GM19468 (cell line): ENCODE data around the gene CTF1.
"Not testable (repeated sequence)": the region's sequence is repeated elsewhere in the genome, so short reads cannot be mapped to it uniquely, and the experiment has no call there.

Source experiments
- ATAC-seq: cut with Tn5 transposase; IDR thresholded peaks from one replicate; pipeline ENCODE4 v1.9.1; 2021; ENCODE audit warnings: mild to moderate bottlenecking, moderate library complexity, moderate number of reproducible peaks; ENCODE audit not compliant: unreplicated experiment; ENCODE audit errors: extremely low read depth

CTF1 gene

DNA sequence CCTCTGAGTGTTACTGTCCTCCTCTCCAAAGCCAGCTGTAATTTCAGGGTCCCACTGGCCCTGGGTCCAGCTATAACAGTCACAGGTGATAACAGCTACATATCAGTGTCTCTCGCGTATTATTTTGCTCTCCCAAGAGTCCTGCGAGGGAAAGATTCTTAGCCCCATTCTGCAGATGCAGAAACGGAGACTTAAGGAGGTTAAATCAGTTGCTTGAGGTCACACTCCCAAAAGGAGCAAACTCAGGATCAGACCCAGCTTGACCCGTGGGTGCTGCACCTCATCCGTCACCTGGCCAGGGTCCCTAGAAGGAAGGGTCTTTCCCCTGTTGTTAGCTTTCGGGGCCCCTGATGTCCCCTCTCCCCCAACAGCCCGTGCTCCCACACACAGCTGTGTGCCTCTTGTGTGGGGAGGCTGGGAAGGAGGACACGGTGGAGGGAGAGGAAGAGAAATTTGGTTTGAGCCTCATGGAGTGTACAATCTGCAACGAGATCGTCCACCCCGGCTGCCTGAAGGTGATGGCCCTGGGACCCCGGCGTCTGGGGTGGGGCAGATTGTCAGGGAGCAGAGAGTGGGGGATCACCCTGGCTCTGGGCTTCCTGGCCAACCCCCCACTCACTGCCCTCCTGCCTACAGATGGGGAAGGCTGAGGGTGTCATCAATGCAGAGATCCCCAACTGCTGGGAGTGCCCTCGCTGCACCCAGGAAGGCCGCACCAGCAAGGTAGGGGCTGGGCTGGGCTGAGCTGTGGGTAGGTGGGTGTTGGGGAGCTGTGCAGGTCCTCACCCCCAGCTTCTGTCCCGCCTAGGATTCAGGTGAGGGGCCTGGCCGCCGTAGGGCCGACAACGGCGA lies 30.7 kb downstream of the CTF1 start:
- ATAC-seq, result no peak

DNA sequence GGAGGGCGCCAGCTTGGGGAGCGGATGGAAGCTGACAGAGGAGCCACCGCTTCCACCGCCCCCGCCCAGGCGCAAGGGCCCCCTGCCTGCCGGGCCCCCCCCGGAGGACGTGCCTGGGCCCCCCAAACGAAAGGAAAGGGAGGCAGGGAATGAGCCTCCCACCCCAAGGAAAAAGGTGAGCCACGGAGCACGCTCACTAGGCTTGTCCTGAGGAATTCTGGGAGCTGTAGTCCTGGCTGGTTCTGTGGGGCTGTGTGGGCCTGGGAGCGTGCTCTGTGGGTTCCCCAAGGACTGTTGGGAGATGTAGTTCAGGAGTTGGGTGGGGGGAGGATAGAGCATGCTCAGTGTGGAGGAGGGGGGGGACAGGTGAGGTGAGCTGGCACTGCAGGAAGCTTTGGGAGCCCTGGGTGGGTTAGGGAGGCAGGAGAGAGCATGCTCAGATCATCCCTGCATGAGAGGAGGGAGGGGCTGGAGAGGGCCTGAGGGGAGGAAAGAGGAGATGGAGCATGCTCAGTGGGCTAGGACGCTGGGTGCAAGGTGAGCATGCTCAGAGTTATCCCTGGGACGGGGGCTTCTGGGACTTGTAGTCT lies 31.5 kb downstream of the CTF1 start:
- ATAC-seq, result no peak

DNA sequence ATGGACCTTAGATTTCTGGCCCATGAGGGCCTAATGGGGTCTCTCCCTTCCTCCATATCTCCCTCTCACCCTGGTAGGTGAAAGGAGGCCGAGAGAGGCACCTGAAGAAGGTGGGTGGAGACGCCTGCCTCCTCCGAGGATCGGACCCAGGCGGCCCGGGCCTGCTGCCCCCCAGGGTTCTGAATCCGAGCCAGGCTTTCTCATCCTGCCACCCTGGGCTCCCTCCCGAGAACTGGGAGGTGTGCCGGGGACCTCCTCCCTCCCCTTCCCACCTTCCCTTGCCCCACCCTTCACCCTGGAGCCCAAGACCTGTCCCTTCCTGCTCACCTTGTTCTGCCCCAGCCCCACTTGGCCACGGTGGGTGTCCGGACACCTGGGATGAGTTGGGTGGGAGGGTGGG lies 32.0 kb downstream of the CTF1 start:
- no peak for ATAC-seq

DNA sequence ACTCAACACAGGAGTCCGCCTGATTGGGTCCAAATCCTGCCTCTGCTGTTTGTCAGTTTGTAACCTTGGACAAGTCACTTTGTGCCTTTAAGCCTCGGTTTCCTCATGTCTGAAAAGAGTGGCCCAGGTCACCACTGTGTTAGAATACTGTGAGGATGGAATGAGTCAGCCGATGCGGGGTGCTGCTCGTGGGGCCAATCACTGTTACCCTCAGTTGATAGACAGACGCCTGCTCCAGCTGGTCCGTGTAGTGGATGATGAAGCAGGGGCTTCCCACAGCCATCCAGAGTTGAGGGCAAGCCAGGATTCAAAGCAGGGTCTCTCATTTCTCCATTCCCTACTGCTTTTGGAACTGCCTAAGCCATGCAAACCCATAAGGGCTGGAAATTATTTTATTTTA lies 32.8 kb downstream of the CTF1 start:
- no peak for ATAC-seq

DNA sequence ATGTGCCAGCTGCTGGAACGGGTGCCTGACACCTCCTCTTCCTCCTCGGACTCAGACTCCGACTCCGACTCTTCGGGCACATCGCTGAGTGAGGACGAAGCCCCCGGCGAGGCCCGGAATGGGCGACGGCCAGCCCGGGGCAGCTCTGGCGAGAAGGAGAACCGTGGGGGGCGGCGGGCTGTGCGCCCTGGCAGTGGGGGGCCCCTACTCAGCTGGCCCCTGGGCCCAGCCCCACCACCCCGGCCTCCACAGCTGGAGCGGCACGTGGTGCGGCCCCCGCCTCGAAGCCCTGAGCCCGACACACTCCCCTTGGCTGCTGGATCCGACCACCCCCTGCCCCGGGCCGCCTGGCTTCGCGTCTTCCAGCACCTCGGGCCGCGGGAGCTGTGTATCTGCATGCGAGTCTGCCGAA lies 33.8 kb downstream of the CTF1 start:
- ATAC-seq, result no peak

DNA sequence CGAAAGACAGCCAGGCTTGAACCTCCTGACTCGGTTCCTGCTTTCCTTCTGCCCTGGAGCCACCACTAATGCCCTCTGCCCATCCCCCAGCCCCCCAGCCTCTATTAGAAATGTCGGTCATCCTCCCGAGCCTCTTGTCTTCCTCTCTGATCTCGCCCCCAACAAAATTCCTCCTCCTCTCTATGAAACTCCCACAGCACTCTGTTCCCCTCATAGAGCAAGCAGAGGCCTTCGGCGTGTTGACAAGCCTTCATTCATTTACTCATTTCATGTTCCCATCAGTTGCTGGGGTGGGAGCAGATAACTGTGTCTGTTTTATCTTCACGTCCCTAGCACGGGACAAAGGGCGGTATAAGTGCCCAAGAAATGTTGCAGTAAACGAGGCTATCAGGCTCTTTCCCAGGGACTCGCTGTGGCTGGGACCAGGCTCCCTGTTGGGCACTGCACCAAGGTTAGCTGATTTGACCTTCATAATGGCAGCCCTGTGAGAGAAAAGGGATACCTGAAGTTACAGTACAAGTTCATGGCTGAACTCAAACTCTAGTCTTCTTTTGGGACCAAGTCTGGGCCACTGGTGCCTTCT lies 34.7 kb downstream of the CTF1 start:
- no peak for ATAC-seq

DNA sequence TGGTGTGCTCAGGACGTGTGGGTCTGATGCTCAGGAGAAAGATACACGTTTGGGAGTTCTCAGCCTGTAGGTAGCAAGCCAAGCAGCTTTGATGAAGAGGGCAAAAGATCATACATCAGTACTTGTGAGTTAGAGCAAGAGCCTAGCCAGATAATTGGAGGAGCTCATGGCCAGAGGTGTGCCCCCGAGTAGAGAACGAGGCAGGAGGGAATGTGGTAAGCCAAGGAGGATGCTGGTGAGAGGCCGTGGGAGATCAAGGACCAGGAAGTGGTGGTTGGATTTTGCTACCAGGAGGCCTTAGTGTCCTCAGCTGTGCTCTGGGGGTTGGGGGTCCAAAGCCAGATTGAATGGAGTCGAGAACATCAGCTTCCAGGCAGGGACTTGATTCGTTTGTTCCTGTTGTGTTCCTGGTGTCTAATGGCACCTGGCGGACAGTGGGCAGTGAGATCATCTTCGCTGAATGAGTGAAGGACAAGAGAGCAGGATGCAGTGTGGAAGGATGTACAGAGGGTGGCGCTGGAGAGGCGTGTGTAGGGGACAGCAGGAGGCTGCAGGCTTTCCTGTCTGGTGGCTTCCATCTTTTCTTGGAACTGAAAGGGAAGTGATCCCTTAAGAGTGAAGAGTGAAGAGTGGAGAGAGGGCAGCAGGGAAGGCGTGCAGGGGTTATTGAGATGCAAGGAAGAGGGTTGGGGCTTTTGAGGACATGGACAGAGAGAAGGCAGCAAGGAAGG lies 38.6 kb downstream of the CTF1 start:
- ATAC-seq, result no peak

DNA sequence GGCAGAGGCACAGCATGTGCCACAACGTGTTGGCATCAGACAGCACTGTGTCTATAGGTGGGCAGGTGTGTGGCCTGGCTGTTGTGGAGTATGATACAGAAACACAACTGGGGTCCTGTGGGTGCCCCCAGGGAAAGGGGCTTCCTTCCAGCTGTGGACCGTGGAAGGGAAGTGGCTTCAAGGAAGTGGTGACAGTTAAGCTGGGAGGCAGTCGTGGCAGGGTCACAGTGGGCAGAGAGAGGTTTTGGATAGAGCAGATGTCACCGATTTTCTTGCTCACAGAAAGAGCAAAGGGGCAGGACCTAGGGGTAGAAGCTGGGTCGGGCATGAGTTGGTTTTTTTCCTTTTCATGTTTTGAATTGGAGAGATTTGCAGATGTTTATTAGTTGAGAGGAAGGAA lies 41.3 kb downstream of the CTF1 start:
- no peak for ATAC-seq

DNA sequence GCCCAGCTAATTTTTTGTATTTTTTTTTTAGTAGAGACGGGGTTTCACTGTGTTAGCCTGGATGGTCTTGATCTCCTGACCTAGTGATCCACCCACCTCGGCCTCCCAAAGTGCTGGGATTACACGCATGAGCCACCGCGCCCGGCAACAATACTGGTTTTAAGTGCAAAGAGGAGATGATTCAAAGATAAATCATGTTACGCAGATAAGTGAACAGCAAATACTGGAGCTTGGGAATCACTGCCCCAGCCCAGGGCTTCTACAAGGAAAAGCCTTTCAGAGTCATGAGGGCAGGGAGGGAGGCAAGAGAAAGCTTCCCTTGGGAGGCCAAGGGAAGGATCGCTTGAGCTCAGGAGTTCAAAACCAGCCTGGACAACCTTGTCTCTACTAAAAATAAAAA lies 43.2 kb downstream of the CTF1 start:
- not testable (repeated sequence) for ATAC-seq

DNA sequence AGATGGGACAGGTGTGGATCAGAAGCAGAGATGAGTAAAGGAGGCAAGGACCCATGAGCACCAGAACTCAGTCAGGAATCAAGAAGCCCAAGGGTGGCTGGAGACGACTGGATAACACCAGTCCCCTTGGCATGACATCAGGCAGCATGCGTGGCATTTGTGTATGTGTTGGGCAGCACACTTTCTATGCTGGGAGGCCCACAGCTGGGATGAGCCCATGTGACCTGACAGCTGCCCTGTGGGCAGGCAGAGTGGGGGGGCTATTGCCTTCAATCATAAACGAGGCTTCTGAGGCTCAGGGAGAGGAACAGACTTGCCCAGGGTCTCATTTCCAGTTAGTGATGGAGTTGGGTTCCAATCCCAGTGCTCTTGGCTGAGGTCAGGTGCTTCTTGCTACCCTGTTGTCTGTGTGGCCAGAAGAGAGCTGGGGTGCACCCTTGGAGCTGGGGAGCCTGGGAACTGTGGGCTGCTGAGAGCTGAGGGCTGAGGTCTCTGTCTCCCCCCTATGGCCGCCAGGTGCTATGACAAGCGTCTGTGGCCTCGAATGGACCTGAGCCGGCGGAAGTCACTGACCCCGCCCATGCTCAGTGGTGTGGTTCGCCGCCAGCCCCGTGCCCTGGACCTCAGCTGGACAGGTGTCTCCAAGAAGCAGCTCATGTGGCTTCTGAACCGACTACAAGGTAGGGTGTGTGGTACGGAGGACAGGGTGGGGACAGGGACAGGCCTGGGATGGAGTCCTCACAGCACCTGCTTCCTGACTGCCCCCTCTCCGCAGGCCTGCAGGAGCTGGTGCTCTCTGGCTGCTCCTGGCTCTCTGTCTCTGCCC lies 45.4 kb downstream of the CTF1 start:
- peak; percentile 81 for ATAC-seq

DNA sequence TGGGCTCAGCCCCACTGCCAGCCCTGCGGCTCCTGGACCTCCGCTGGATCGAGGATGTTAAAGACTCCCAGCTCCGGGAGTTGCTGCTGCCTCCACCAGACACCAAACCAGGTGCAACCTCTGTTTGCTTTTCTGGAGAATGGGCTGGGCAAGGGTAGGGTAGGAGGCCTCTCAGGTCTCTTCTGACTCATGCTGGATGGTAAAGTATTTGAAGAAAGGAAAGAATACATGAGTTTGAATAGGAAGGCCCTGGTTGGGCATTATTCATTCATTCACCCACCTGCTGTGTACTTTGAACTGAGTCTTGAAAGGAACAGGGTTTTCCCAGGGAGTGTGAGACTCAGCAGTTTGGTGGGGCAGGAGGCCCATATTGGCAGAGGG lies 46.0 kb downstream of the CTF1 start:
- ATAC-seq, result no peak

DNA sequence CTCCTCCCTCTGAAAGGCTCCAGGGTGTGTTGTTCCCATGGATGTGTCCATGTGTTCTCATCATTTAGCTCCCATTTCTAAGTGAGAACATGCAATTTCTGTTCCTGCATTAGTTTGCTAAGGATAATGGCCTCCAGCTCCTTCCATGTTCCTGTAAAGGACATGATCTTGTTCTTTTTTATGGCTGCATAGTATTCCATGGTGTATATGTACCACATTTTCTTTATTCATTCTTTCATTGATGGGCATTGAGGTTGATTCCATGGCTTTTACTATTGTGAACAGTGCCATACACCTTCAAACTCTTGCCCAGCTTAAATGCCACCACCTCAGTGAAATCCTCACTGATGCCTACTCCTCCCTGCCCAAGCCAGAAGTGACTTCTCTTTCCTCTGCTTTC lies 47.9 kb downstream of the CTF1 start:
- no peak for ATAC-seq

DNA sequence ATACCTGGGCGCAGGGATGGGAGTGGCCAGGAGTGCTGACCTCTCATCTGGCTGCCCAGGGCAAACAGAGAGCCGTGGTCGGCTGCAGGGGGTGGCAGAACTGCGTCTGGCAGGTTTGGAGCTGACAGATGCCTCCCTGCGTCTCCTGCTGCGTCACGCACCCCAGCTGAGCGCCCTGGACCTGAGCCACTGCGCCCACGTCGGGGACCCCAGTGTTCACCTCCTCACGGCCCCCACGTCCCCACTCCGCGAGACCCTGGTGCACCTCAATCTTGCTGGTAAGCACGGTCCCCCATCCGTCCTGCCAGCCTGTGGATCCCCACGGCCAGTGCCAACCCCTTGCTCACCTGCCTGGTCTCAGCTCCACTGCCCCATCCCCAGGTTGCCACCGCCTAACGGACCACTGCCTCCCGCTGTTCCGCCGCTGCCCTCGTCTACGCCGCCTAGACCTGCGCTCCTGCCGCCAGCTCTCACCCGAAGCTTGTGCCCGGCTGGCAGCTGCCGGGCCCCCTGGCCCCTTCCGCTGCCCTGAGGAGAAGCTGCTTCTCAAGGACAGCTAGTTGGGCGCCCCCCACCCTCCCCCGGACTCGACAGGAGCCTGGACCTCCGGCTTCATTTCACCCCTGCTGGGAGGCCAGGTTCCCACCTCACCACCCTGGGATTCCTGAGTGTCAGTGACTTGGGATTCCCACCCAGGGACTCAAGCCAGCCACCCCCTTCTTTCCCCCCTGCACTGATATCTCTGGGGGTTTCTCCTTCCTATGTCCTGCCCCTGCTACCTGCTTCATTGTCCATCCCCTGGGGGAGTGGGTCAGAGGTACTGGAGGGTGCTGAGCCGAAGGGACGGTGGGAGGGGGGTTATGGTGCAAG lies 50.5 kb downstream of the CTF1 start:
- no peak for ATAC-seq

DNA sequence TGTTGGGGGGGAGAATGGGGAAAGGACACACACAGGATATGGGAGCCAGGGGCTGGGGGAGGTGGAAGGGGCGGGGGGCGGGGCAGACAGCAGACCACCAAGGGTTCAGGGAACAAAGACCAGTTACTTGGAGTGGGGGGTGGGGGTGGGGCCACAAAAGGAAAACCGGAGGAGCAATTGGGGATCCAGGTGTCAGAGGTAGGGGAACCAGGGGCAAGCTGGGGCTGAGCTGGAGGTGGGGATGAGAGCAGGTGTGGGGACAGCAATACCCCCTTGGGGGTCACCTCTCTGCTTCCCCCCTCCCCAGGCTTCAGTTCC lies 51.1 kb downstream of the CTF1 start:
- ATAC-seq, result no peak

DNA sequence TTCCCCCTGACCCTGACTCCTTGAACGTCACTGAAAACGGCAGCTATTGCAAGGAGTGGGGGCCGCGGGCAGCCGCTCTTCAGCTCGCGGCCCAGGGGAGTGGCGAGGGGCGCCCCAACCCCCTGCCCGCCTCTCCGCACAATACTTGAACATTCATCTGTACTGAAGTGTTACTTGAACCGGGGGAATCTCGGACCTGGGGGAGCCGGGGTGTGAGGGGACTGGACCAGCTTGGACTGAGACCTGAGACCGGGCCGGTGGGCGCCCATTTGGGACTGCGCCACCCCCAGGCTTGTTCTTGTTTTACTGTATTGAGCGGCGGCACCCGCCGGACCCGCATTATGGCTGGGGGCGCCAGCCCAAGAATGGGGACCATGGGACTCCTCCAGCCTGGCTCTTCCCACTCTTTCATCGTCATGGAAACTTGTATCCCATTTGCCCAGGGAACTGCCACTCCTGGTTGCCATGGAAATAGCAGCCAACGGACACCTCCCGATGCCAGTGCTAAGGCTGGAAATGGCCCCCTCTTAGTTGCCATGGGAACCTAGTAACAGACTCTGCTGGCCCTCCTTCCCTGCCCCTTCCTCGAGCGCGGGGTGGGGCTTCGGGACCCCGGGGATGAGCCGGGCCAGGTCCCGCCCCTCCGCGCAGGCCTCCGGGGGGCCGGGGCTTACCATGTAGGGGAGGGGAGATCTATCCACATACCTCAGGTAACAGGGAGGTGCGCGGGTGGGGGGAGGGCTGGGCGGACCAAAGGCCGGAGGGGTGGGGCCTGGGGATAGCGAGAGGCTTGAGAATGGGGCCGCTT lies 51.6 kb downstream of the CTF1 start:
- no peak for ATAC-seq

DNA sequence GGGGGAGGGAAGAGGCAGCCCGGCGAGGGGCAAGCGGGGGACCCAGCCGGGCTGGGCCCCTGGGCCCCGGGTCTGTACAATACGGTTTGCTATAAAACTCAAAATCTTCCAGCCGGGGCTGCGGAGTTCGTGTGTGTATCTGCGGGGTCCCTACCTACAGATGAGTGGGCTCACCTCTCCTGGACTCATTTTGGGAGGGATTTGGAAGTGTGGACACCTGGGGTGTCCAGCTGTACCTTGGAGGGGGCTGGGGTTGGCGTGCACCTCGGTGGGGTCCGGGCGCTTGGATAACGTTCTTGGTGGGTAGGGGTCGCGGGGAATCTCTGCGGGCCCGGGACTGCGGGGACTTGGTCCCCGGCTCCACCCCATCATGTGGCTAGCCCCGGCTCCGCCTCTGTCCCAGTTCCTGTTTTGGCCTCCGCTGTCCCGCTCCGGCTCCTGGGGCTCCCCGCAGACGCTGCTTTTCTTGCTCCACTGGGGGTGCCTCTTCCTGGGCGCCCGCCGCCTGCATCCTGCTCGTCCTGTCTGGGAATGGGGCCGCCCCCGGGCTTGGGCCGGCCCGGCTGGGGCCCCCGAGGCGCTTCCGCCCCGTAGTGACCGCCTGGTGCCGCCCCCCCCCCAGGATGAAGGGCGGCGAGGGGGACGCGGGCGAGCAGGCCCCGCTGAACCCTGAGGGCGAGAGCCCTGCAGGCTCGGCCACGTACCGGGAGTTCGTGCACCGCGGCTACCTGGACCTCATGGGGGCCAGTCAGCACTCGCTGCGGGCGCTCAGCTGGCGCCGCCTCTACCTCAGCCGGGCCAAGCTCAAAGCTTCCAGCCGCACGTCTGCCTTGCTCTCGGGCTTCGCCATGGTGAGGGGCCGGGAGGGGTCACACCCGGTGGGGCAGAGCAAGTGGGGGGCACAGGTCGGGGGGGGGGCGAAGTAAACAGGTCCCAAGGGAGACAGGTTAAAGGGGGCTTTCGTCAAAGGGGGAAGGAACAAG lies 52.5 kb downstream of the CTF1 start, which contains the start of gene ORAI3:
ORAI3 (plus strand) TSS at position 402 of the 983 bp plus-strand sequence; CDS start at position 624, 222 bp downstream.
- ATAC-seq, result peak; percentile 29
